Hematopoietic multipotent progenitor cell treated with erythropoietin and hydrocortisone succinate and interleukin-3 and kit ligand, for 6 days (in vitro differentiated cells): Measurements from ENCODE around the gene EZH2.

Experiments used
- DNase-seq: peaks from one replicate; pipeline ENCODE4 v3.0.0-alpha.2; 2015

The EZH2 gene

GRCh38 chr7:148898845-148899484 is 14.9 kb upstream of the EZH2 start:
- no peak for DNase-seq

- DNase-seq, result no peak
These were observed 10.5 kb upstream of the EZH2 start for GRCh38 chr7:148894591-148894990.

- no peak for DNase-seq
These were observed 9.0 kb upstream of the EZH2 start for GRCh38 chr7:148893071-148893470.

- DNase-seq, result no peak
These were observed 4.2 kb upstream of the EZH2 start for GRCh38 chr7:148888300-148888699.

- DNase-seq, result no peak
These were observed 2.8 kb upstream of the EZH2 start for GRCh38 chr7:148886844-148887243.

- peak; percentile 96 for DNase-seq
These were observed 370 bp upstream of the EZH2 start for GRCh38 chr7:148884299-148885022.

GRCh38 chr7:148883266-148884048 is 634 bp downstream of the EZH2 start:
- peak; percentile 45 for DNase-seq

GRCh38 chr7:148882841-148883265 is 1.2 kb downstream of the EZH2 start:
- no peak for DNase-seq

- DNase-seq, result no peak
These were observed 1.9 kb downstream of the EZH2 start for GRCh38 chr7:148882192-148882591.

GRCh38 chr7:148878317-148878716 is 5.8 kb downstream of the EZH2 start:
- no peak for DNase-seq

GRCh38 chr7:148877517-148877916 is 6.6 kb downstream of the EZH2 start:
- DNase-seq, result no peak

- no peak for DNase-seq
These were observed 11.9 kb downstream of the EZH2 start for GRCh38 chr7:148872188-148872587.

- DNase-seq, result no peak
These were observed 12.5 kb downstream of the EZH2 start for GRCh38 chr7:148871551-148871950.

GRCh38 chr7:148871030-148871429 is 13.1 kb downstream of the EZH2 start:
- no peak for DNase-seq

GRCh38 chr7:148868378-148868674 is 15.8 kb downstream of the EZH2 start:
- DNase-seq, result no peak

GRCh38 chr7:148867596-148868377 is 16.3 kb downstream of the EZH2 start:
- DNase-seq, result no peak

GRCh38 chr7:148866362-148866761 is 17.7 kb downstream of the EZH2 start:
- DNase-seq, result no peak

- no peak for DNase-seq
These were observed 18.8 kb downstream of the EZH2 start for GRCh38 chr7:148865283-148865682.

GRCh38 chr7:148863324-148863723 is 20.8 kb downstream of the EZH2 start:
- DNase-seq, result peak; percentile 43

- no peak for DNase-seq
These were observed 21.6 kb downstream of the EZH2 start for GRCh38 chr7:148862481-148862880.

- DNase-seq, result no peak
These were observed 25.6 kb downstream of the EZH2 start for GRCh38 chr7:148858489-148858888.

- peak; percentile 61 for DNase-seq
These were observed 27.2 kb downstream of the EZH2 start for GRCh38 chr7:148856891-148857290.

- no peak for DNase-seq
These were observed 27.6 kb downstream of the EZH2 start for GRCh38 chr7:148856578-148856881.
